Measurements from ENCODE around the gene TAOK1.

TAOK1 gene

DNA sequence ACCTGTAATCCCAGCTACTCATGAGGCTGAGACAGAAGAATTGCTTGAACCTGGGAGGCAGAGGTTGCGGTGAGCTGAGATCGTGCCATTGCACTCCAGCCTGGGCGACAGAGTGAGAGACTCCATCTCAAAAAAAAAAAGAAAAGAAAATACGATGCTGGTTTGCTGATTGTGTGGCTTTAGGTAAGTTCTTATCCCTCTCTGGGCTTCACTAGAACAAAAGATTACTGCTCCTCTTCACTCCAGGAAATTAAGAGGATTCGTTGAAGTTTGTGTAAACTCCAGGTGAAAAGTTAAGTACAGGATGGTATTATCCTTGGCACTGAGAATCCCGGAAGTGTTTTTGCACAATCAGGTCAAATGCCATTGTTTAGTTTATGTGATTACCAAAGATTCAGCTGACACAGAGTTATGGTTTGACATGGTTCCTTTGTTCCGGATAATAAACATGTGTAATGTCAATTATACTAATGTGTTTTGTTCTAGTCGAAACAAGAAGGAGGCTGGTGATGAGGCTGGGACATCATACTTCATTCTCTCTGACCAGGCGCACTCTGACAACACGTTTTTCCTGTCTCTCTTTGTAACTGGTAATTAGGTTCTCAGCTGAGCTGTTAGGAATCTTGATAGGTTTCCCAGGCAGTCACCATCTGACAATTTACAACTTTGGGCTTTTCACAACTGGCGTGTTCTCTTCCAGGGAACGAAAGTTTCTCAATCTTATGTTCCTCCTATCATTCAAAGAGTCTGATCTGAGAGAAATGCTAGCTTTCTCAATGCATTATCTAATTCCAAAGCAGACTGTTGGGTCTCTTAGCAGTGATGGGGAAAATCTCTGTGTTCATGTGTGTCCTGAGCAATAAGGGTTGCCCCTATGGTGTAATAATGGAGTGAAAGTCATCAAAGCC is 10.8 kb upstream of the TAOK1 start:
- FAIRE-seq: no peak

DNA sequence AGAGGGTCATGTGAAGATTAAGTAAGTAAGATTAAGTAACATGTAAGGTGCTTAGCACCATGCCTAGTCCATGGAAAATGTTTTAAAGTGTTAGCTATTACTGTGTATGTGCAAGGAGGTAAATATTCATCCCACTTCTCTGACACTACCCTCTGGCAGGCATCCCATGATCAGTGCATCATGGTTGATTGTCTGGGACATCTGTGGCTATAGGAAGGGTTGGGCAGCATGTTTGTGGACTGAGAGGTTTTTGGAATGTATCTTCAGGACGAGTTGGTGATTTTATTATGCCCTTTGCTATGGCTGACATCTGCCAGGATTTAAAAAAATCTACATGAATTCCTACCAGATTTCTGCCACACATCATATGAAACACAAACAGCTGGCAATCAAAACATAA is 6.5 kb upstream of the TAOK1 start:
- no peak for FAIRE-seq

DNA sequence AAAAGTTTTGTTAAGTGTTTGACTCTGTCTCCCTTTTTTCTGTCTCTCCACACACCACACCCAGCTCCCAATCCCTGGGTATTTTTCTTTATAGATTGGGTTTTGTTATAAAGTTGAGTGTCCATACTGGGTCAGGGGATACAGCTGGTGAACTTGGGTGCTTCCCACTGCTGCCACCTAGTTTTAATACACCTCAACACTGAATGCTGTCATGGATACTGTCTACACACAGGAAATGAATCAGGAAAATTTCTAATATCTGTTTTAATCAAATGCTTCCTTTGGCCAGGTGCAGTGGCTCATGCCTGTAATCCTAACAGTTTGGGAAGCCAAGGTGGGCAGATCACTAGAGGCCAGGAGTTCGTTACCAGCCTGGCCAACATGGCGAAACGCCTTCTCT is 5.3 kb upstream of the TAOK1 start:
- FAIRE-seq: no peak

DNA sequence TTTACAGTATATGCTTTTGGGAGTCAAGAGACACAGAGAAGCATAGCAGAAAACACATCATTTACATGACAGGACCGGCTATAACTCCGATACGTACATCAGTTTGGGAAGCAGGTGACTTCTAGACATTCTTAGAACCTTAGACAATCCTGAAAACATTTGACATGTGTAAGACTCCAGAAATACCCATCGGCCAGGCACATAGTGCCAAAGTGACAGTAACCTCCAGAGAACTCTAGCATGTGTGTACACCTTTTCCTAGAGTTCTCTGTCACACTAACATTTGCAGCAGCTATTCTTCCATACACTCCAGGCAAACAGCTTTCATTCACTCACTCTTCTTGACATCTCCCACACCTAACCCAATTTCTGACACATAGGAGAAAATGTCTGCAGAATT is 3.4 kb upstream of the TAOK1 start:
- FAIRE-seq: no peak

DNA sequence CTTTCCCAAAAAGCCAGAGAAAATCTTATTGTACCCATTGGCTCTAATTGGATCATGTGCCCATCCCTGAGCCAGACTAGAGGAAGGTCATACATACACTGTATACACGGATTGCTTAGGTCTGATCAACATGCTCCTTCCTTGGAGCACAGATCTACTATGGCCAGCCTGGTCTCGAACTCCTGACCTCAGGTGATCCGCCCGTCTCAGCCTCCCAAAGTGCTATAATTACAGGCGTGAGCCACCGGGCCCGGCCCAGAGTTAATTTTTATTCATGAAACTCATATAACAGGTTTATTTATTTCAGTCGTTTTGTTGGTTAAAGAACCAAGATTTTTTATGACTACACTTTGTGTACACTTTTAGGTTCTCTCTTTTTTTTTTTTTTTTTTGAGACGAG is 1.2 kb upstream of the TAOK1 start:
- FAIRE-seq: no peak

DNA sequence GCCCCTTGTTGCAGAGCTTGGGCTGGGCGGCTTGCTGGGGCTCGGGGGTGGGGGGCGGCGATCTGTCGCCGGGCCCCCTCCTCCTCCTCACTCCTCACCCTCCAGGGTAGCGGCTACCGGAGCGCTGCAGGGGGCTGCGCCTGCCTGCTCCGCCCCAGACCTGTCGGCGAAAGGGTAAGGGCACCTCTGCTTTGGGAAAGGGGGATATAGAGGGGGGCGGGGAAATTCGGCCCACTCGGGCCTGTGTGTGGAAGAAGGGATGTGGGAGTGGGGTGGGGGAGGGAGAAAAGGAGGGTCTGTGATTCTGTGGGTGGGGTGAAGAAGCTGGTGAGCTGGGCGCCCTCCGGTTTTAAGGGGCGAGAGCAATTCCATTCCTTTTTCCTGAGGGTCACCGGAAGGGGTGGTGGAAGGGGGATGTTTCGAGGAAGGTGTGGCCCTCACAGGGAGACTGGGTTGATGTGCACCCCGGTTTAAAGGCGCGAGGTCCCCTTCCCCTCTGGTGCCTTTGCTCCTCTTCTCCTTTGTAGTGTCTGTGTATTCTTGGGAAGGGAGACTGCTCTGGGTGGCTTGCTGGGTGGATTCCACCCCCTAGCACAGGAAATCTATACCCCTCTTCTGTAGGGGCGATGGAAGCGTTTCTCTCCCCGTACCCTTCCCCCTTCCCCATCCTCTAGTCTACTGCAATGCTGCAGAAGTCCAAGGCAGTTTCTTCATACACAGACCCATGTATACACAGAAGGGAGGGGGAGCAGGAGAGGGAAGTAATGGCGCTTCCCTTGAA is 878 bp downstream of the TAOK1 start:
- no peak for FAIRE-seq

DNA sequence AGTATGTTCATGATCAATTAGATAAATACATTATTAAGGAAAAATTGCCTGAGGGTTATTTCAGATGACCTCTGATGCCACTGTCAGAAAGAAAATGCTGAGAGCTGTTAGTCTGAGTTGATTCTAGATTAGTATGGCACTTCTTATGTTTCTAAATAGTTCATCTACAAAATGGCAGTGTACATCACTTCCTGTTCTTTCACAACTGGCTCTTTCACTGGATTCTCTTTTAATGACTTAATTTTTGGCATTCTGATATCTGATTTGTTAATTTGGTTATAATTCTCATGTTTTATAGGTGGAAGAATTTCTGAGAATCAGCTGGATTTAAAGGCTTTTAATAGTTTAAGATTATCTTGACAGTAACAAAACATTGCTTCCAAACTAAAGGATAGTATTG is 3.3 kb downstream of the TAOK1 start:
- peak; percentile 30 for FAIRE-seq

DNA sequence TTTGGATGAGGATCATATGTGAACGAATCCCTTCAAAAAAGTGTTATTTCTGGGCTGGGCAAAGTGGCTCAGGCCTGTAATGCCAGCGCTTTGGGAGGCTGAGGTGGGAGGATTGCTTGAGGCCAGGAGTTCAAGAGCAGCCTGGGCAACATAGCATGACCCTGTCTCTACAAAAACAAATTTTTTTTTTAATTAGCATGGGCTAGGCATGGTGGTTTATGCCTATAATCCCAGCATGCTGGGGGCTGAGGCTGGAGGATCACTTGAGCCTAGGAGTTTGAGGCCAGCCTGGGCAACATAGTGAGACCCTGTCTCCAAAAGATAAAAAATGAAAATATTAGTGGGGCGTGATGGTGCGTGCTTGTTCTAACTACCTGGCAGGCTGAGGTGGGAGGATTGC is 4.6 kb downstream of the TAOK1 start:
- no peak for FAIRE-seq

DNA sequence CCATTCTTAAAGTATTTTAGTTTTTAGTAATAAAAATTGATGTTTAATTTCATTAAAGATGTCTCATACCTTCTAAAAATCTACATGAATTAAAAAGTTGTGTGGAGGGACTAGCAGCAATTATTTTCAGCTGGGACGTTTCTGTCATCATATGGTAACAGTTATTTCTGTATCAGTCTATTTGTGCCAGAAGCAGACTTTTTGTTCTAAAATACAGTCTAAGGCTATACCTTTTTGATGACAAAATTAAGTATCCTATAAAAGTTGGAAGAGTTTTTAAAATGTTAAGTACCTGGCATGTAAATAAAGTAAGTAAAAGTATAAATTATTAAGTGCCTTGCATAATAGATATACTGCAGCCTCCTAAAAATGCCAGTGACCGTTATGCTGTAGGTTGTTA is 5.9 kb downstream of the TAOK1 start:
- FAIRE-seq: no peak

DNA sequence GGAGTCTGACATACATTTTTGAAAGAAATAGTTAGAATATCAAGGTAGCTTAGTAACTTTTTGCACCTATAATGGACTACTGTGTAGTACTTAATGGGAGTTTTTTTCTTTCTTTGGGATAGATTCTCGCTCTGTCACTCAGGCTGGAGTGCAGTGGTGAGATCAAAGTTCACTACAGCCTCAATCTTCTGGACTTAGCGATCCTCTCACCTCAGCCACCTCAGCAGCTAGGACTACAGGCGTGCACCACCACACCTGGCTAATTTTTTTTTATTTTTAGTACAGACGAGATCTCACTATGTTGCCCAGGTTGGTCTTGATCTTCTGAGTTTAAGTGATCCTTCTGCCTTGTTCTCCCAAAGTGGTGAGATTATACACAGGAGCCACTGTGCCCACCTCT is 9.5 kb downstream of the TAOK1 start:
- FAIRE-seq: no peak

DNA sequence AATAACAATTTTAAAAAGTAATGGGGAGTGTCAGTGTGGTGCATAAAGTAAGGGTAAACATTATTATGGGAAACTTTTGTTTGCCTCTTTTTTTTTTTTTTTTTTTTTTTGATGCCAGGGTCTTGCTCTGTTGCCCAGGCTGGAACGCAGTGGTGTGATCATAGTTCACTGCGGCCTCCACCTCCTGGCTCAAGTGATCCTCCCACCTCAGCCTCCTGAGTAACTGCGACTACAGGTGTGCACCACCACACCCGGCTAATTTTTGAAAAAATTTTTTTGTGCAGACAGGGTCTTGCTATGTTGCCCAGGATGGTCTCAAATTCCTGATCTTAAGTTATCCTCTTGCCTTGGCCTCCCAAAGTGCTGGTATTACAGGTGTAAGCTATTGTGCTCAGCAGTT is 10.7 kb downstream of the TAOK1 start:
- no peak for FAIRE-seq

DNA sequence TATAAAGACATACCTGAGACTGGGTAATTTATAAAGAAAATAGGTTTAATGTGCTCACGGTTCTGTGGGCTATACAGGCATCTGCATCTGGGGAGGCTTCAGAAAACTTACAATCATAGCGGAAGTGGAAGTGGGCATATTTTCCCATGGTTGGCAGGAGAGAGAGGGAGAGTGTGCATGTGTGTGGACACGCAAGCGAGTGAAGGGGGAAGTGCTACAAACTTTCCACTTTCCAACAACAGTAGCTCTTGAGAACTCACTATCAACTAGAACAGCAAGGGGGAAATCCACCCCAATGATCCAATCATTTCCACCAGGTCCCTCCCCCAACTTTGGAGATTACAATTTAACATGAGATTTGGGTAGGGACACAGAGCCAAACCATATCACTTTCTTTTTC is 11.1 kb downstream of the TAOK1 start:
- FAIRE-seq: no peak

DNA sequence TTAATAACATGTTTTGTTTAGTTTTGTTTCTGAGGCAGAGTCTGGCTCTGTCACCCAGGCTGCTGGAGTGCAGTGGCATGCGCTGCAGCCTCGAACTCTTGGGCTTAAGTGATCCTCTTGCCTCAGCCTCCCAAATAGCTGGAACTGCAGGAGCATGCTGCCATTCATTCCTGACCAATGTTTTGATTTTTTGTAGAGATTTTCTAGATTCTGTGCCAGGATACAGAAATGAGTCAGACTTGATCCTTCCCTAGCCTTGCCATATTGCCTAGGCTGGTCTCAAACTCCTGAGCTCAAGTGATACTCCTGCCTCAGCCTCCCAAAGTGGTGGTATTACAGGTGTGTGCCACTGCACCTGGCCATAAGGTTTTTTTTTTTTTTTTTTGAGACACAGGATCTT is 17.7 kb downstream of the TAOK1 start:
- no peak for FAIRE-seq

DNA sequence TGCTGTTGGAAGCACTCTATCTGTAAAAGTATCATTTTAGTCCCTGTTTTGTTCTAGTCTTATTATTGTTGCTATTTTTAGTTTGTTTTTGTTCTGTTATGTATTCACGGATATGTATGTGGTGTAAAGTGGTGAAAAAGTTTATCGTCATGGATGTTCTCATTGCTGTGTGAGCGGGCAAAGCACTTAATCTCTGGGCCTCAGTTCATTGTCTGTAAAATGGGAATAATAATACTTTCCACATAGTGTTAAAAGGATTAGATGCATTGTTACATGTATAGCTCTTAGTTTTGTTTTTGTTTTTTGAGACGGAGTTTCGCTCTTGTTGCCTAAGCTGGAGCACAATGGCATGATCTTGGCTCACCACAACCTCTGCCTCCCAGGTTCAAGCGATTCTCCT is 19.8 kb downstream of the TAOK1 start:
- no peak for FAIRE-seq

DNA sequence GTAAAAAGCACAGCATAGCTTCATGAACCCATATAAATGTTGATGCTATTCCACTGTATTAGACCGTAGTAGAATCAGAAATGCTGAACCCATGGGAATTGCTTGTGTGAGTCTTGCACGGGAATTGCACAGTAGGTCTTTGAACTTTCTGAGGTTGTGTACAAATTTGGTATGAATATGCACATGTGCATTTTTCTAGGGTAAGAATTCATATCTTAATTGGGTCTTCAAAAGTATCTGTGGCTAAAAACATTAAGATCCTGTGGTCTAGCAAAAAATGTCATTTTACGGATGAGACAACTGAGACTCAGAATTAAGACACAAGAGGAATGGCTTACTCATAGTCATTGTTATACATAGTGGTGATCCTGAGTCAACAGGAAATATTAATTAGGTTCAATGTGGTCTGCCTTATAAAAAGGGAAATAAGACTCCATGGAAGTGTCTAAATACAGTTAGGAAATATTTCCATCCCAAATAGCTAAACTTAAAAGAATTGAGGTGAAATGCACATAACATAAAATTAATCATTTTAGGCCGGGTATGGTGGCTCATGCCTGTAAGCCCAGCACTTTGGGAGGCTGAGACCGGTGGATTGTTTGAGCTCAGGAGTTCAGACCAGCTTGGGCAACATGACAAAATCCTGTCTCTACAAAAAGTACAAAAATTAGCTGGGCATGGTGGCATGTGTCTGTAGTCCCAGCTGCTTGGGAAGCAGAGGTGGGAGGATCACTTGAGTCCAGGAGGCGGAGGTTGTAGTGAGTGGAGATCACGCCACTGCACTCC is 22.8 kb downstream of the TAOK1 start:
- FAIRE-seq: no peak

DNA sequence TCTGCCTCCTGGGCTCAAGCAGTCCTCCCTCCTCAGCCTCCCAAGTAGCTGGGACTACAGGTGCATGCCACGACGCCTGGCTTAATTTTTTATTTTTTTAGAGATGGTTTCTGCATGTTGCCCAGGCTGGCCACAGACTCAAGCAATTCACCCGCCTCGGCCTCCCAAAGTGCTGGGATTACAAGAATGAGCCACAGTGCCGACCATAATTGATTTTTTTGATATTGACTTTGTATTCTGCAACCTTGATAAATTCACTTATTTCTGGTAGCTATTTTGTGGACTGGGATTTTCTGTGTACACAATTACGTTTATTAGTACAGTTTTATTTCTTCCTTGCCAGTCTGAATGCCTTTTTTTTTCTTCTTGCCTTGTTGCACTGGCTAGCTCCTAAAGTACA is 30.0 kb downstream of the TAOK1 start:
- FAIRE-seq: no peak

DNA sequence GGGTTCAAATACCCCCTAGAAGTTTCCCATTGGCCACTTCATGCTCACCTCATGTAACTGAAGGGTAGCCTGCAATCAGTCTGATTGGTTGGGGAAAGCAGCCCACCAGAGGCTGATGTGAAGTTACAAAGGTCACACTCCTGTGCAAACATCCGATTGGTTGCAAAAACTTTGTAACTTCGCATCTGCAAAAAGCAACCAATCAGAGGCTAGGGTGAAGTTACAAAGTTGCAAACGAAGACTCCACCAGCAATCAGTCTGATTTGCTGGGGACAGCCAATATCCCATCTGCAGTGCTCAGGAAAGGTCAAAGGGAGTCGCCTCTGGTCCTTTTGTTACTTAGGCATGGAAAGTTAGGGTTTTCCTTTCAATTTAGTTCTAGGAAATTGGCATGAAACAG is 40.1 kb downstream of the TAOK1 start:
- no peak for FAIRE-seq

DNA sequence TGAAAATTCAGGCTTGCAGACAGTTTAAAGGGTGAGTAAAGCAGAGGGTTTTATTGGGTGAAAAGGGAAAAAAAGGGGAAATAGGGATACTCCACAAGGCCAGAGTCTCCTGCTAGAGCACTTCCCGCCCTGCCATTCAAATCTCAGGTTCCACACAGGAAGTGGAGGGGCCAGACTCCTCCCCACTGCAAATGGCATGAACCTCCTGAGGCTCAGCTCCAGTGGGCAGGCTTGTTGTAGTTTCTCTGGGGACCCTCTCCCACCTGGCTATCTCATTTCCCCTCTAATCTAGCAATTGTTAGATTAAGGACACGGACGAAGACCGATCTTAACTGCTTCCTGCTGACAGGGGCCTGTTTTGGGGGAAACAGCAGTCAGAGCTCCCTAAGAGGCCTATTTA is 43.4 kb downstream of the TAOK1 start:
- no peak for FAIRE-seq

DNA sequence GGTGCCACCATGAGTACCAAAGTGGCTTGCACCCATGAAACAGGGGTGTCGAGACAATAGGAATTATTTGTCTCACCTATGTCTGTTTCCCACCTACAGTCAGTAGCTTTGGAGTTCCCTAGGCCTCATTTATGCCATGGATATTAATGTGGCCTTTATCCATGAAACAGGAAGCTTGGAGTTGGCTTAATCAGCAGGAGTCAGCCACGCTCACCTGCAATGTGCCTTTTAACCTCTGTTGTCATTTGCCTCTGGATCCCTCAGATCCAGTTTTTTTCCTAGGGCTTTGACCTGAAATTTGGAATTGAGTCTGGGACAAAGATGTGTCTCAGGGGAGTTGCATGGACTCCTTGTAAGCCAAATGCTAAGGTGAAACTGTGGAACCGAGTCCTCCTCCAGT is 44.4 kb downstream of the TAOK1 start:
- FAIRE-seq: no peak

DNA sequence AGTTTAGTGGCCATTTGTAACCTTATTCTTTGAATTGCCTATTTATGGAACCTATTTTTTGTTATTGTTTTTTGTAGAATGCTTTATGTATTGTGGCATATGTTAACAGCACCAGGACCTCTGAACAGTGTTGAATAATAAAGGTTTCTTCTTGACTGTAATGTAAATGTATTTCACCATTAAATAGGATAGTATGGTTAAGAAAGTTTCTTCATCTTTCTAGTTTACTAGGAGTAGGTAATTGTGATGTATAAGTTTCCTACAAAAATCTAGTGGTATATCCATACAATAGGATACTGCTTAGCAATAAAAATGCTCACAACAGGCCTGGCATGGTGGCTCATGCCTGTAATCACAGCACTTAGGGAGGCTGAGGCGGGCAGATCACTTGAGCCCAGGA is 52.3 kb downstream of the TAOK1 start:
- FAIRE-seq: no peak

DNA sequence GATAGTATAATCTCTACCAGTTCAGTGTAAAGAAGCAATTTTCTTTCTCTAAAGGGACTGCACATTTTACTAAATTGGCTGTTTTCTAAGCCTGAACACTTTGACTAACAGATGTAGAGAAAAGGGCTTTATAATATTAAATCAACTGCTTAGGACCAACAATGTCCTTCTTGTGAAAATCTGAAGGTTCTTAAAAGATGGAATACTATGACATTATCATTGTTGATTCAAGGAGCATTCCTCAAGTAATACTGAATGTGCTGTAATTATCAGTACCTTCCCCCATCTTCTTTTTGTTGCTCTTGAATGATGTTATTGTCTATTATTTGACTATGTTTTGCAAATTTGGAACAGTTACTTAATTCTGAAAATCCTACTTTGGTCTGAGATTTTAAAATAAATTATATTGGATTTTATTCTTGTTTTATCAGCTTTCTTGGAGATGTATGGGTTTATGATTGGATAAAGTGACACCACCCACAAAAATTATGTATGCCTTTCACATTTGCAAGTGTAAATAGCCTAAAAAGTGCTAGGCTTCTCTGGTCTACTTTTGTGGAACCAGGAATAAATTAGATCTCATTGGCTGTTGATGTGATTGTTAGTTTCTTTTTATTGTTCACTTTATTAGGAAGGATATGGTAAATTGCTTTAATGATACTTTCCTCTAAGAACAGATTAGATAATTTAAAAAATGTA is 53.0 kb downstream of the TAOK1 start:
- FAIRE-seq: no peak

DNA sequence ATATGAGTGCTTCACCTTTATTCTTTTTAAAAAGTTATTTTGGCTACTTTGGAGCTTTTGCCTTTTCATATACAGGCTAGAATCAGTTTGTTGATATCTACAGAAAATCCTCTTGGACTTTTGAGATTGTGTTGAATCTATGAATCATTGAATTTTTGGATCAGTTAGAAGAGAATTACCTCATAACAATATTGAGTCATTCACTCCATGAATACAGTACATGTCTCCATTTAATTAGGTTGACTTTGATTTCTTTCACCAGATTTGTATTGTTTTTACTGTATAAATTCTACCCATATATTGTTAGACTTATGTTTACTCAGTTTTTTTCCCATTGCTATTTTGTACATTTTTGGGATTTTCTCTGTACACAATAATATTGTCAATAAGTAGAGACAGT is 54.4 kb downstream of the TAOK1 start:
- peak; percentile 83 for FAIRE-seq

DNA sequence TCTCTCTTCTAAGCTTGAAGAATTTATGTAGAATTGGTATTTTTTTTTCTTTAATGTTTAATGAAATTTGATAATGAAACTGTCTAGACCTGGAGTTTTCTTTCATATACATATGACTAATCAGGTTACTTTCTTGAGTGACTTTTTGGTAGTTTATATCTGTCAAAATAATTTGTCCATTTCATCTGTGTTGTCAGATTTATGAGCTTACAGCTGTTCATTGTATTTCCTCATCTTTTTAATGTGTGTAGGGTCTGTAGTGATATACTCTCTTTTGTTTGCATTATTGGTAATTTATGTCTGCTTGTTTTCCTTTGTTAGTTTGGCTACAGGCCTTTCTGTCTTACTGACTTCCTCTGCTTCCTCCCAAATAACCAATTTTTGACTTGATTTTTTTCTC is 55.7 kb downstream of the TAOK1 start:
- no peak for FAIRE-seq

Measured in islet of Langerhans (tissue), 1 donor.